HEK293 (cell line): Measurements from ENCODE around the gene KLK6.

Experiments
- BCL11A ChIP-seq: fragments of 450-650 bp; formaldehyde crosslinking; IDR thresholded peaks from 2 replicates; pipeline ENCODE4 v1.5.1; 2016; ENCODE audit warnings: low read depth, missing biosample characterization, missing genetic modification characterization
- BCL11B ChIP-seq: fragments of 450-650 bp; formaldehyde crosslinking; IDR thresholded peaks from 2 replicates; pipeline ENCODE4 v1.5.1; 2016; ENCODE audit warnings: low read depth, missing biosample characterization, missing genetic modification characterization
- GFI1B ChIP-seq: fragments of 450-650 bp; formaldehyde crosslinking; IDR thresholded peaks from 2 replicates; pipeline ENCODE4 v1.5.1; 2016; ENCODE audit warnings: missing biosample characterization, missing genetic modification characterization
- KLF8 ChIP-seq: fragments of 450-650 bp; formaldehyde crosslinking; IDR thresholded peaks from 2 replicates; pipeline ENCODE4 v1.5.1; 2016; ENCODE audit warnings: missing biosample characterization, missing genetic modification characterization
- KLF9 ChIP-seq: fragments of 450-650 bp; formaldehyde crosslinking; IDR thresholded peaks from 2 replicates; pipeline ENCODE4 v1.5.1; 2016; ENCODE audit warnings: missing biosample characterization, missing genetic modification characterization, low read depth
- MZF1 ChIP-seq: fragments of 450-650 bp; formaldehyde crosslinking; IDR thresholded peaks from 2 replicates; pipeline ENCODE4 v1.5.1; 2017; ENCODE audit warnings: missing biosample characterization, missing genetic modification characterization, borderline replicate concordance
- PBX3 ChIP-seq: sonication (generic); formaldehyde crosslinking; IDR thresholded peaks from 2 replicates; pipeline ENCODE4 v1.8.1; 2022; ENCODE audit warnings: mild to moderate bottlenecking, moderate library complexity, missing genetic modification reagents
- PRDM1 ChIP-seq: fragments of 450-650 bp; formaldehyde crosslinking; IDR thresholded peaks from 2 replicates; pipeline ENCODE4; 2016; ENCODE audit warnings: missing biosample characterization, missing genetic modification characterization
- TRIM28 ChIP-seq: IDR thresholded peaks from 2 replicates; pipeline ENCODE4 v1.6.1; 2011; ENCODE audit warnings: low read length, control low read depth, borderline replicate concordance
- ZNF138 ChIP-seq: fragments of 450-650 bp; formaldehyde crosslinking; IDR thresholded peaks from 2 replicates; pipeline ENCODE4 v1.5.1; 2016; ENCODE audit warnings: missing biosample characterization, missing genetic modification characterization, borderline replicate concordance
- ZNF157 ChIP-seq: fragments of 450-650 bp; formaldehyde crosslinking; IDR thresholded peaks from 2 replicates; pipeline ENCODE4 v1.5.1; 2016; ENCODE audit warnings: missing biosample characterization, missing genetic modification characterization
- ZNF19 ChIP-seq: fragments of 450-650 bp; formaldehyde crosslinking; IDR thresholded peaks from 2 replicates; pipeline ENCODE4; 2016; ENCODE audit warnings: missing biosample characterization, missing genetic modification characterization, low read depth
- ZNF2 ChIP-seq: fragments of 450-650 bp; formaldehyde crosslinking; IDR thresholded peaks from 2 replicates; pipeline ENCODE4 v1.5.1; 2016; ENCODE audit warnings: missing biosample characterization, missing genetic modification characterization
- ZNF24 ChIP-seq: fragments of 450-650 bp; formaldehyde crosslinking; IDR thresholded peaks from 2 replicates; pipeline ENCODE4 v1.5.1; 2016; ENCODE audit warnings: missing biosample characterization, missing genetic modification characterization
- ZNF274 ChIP-seq, 2 experiments: fragments of 200-500 bp in 1 of 2; fragments of 450-650 bp in 1 of 2; sonication (Bioruptor generic) in 1 of 2; formaldehyde crosslinking in 1 of 2; IDR thresholded peaks; 2 replicates each; pipeline versions ENCODE4 v1.5.1 to v1.6.1; 2014 to 2016; ENCODE audit warnings: borderline replicate concordance in 1 of 2, inconsistent platforms in 1 of 2, low read length in 1 of 2, missing biosample characterization in 1 of 2, missing genetic modification characterization in 1 of 2
- ZNF366 ChIP-seq: fragments of 450-650 bp; formaldehyde crosslinking; conservative IDR thresholded peaks from 2 replicates; pipeline ENCODE4 v1.5.1; 2016; ENCODE audit warnings: missing biosample characterization, missing genetic modification characterization
- ZNF391 ChIP-seq: fragments of 450-650 bp; formaldehyde crosslinking; IDR thresholded peaks from 2 replicates; pipeline ENCODE4 v1.5.1; 2016; ENCODE audit warnings: low read depth, missing biosample characterization, missing genetic modification characterization, borderline replicate concordance
- ZNF394 ChIP-seq: fragments of 450-650 bp; formaldehyde crosslinking; IDR thresholded peaks from 2 replicates; pipeline ENCODE4 v1.5.1; 2016; ENCODE audit warnings: missing biosample characterization, missing genetic modification characterization, mild to moderate bottlenecking, moderate library complexity, borderline replicate concordance
- ZNF555 ChIP-seq: fragments of 450-650 bp; formaldehyde crosslinking; conservative IDR thresholded peaks from 2 replicates; pipeline ENCODE4 v1.5.1; 2017; ENCODE audit warnings: missing biosample characterization, mild to moderate bottlenecking, missing genetic modification characterization, inconsistent platforms
- ZNF830 ChIP-seq: fragments of 450-650 bp; IDR thresholded peaks from 2 replicates; pipeline ENCODE4 v1.5.0; 2018; ENCODE audit warnings: missing biosample characterization, missing genetic modification characterization, low read depth, mild to moderate bottlenecking, moderate library complexity
- ZSCAN16 ChIP-seq: fragments of 450-650 bp; formaldehyde crosslinking; IDR thresholded peaks from 2 replicates; pipeline ENCODE4 v1.5.1; 2016; ENCODE audit warnings: missing biosample characterization, missing genetic modification characterization
- TF ChIP-seq, protein P1 (sequence below): fragments of 450-650 bp; formaldehyde crosslinking; IDR thresholded peaks from 2 replicates; pipeline ENCODE4 v1.5.1; 2017; ENCODE audit warnings: missing biosample characterization, missing genetic modification characterization
- TF ChIP-seq, protein P2 (sequence below): fragments of 450-650 bp; formaldehyde crosslinking; IDR thresholded peaks from 2 replicates; pipeline ENCODE4 v1.5.1; 2016; ENCODE audit warnings: missing biosample characterization, missing genetic modification characterization, borderline replicate concordance
- TF ChIP-seq, protein P3 (sequence below): fragments of 450-650 bp; formaldehyde crosslinking; IDR thresholded peaks from 2 replicates; pipeline ENCODE4 v1.5.1; 2016; ENCODE audit warnings: missing biosample characterization, missing genetic modification characterization
- TF ChIP-seq, protein P4 (sequence below): fragments of 450-650 bp; formaldehyde crosslinking; IDR thresholded peaks from 2 replicates; pipeline ENCODE4 v1.5.1; 2017; ENCODE audit warnings: missing biosample characterization, missing genetic modification characterization

KLK6 gene

GRCh38 chr19:51016798-51017683 is 47.6 kb upstream of the KLK6 start (continued):
- TF ChIP-seq, protein P1, sequence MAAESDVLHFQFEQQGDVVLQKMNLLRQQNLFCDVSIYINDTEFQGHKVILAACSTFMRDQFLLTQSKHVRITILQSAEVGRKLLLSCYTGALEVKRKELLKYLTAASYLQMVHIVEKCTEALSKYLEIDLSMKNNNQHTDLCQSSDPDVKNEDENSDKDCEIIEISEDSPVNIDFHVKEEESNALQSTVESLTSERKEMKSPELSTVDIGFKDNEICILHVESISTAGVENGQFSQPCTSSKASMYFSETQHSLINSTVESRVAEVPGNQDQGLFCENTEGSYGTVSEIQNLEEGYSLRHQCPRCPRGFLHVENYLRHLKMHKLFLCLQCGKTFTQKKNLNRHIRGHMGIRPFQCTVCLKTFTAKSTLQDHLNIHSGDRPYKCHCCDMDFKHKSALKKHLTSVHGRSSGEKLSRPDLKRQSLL: 0 out of 2 replicates have a peak, but pooled peaks have one; percentile 18
- TF ChIP-seq, protein P2, sequence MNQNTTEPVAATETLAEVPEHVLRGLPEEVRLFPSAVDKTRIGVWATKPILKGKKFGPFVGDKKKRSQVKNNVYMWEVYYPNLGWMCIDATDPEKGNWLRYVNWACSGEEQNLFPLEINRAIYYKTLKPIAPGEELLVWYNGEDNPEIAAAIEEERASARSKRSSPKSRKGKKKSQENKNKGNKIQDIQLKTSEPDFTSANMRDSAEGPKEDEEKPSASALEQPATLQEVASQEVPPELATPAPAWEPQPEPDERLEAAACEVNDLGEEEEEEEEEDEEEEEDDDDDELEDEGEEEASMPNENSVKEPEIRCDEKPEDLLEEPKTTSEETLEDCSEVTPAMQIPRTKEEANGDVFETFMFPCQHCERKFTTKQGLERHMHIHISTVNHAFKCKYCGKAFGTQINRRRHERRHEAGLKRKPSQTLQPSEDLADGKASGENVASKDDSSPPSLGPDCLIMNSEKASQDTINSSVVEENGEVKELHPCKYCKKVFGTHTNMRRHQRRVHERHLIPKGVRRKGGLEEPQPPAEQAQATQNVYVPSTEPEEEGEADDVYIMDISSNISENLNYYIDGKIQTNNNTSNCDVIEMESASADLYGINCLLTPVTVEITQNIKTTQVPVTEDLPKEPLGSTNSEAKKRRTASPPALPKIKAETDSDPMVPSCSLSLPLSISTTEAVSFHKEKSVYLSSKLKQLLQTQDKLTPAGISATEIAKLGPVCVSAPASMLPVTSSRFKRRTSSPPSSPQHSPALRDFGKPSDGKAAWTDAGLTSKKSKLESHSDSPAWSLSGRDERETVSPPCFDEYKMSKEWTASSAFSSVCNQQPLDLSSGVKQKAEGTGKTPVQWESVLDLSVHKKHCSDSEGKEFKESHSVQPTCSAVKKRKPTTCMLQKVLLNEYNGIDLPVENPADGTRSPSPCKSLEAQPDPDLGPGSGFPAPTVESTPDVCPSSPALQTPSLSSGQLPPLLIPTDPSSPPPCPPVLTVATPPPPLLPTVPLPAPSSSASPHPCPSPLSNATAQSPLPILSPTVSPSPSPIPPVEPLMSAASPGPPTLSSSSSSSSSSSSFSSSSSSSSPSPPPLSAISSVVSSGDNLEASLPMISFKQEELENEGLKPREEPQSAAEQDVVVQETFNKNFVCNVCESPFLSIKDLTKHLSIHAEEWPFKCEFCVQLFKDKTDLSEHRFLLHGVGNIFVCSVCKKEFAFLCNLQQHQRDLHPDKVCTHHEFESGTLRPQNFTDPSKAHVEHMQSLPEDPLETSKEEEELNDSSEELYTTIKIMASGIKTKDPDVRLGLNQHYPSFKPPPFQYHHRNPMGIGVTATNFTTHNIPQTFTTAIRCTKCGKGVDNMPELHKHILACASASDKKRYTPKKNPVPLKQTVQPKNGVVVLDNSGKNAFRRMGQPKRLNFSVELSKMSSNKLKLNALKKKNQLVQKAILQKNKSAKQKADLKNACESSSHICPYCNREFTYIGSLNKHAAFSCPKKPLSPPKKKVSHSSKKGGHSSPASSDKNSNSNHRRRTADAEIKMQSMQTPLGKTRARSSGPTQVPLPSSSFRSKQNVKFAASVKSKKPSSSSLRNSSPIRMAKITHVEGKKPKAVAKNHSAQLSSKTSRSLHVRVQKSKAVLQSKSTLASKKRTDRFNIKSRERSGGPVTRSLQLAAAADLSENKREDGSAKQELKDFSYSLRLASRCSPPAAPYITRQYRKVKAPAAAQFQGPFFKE: no peak
- TF ChIP-seq ZNF2 (tag by site-specific recombination) (0 out of 2 replicates have a peak, but pooled peaks have one; percentile 26), ZNF157 (tag by site-specific recombination) (no peak), ZNF366 (tag by site-specific recombination) (peak; percentile 77; the same call in 1 of the 2 replicates), ZNF830 (tag by site-specific recombination) (no peak), BCL11A (tag by site-specific recombination) (no peak), ZNF394 (tag by site-specific recombination) (peak; percentile 12; the same call in 1 of the 2 replicates), KLF9 (tag by site-specific recombination) (peak; percentile 37; the same call in 1 of the 2 replicates), MZF1 (tag by site-specific recombination) (no peak), BCL11B (tag by site-specific recombination) (no peak), ZNF138 (tag by site-specific recombination) (no peak), ZNF19 (no peak), PRDM1 (tag by site-specific recombination) (peak; percentile 78; the same call in 1 of the 2 replicates), ZNF274 (IDR thresholded peaks at IDR 0.05; ENCODE audit: low read length) (no peak), ZNF274 (tag by site-specific recombination; IDR thresholded peaks at IDR 0.05; ENCODE audit: borderline replicate concordance) (no peak), ZSCAN16 (tag by site-specific recombination) (no peak), ZNF555 (no peak), PBX3 (CRISPR knock-in tag) (no peak), ZNF391 (tag by site-specific recombination) (0 out of 2 replicates have a peak, but pooled peaks have one; percentile 32), TRIM28 (no peak), GFI1B (tag by site-specific recombination) (no peak), ZNF24 (tag by site-specific recombination) (no peak; the same call in 1 of the 2 replicates), KLF8 (tag by site-specific recombination) (peak; percentile 56; the same call in 1 of the 2 replicates)
- TF ChIP-seq, protein P3, sequence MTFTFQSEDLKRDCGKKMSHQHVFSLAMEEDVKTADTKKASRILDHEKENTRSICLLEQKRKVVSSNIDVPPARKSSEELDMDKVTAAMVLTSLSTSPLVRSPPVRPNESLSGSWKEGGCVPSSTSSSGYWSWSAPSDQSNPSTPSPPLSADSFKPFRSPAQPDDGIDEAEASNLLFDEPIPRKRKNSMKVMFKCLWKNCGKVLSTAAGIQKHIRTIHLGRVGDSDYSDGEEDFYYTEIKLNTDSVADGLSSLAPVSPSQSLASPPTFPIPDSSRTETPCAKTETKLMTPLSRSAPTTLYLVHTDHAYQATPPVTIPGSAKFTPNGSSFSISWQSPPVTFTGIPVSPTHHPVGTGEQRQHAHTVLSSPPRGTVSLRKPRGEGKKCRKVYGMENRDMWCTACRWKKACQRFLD (tag by site-specific recombination): no peak
- TF ChIP-seq, protein P4, sequence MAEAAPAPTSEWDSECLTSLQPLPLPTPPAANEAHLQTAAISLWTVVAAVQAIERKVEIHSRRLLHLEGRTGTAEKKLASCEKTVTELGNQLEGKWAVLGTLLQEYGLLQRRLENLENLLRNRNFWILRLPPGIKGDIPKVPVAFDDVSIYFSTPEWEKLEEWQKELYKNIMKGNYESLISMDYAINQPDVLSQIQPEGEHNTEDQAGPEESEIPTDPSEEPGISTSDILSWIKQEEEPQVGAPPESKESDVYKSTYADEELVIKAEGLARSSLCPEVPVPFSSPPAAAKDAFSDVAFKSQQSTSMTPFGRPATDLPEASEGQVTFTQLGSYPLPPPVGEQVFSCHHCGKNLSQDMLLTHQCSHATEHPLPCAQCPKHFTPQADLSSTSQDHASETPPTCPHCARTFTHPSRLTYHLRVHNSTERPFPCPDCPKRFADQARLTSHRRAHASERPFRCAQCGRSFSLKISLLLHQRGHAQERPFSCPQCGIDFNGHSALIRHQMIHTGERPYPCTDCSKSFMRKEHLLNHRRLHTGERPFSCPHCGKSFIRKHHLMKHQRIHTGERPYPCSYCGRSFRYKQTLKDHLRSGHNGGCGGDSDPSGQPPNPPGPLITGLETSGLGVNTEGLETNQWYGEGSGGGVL: peak; percentile 54
